Kidney epithelial cell (primary cell): ENCODE measurements around the gene MRPL12. TPM values are rescaled to one million over a fixed set of nuclear protein-coding genes. Genes with fewer than 3 reads are reported as not detected.

ENCODE experiments used
- DNase-seq: peaks from one replicate; pipeline ENCODE4 v3.0.0-alpha.2; 2010; ENCODE audit warnings: low read depth
- H3K27me3 ChIP-seq: 2 replicates; pipeline ENCODE4 v1.6.0; 2011; ENCODE audit warnings: low read length; ENCODE audit not compliant: control insufficient read depth, insufficient read depth
- H3K36me3 ChIP-seq: 2 replicates; pipeline ENCODE4 v1.5.1; 2011; ENCODE audit warnings: low read length; ENCODE audit not compliant: control insufficient read depth, insufficient read depth
- H3K4me3 ChIP-seq: 2 replicates; pipeline ENCODE4 v1.5.1; 2011; ENCODE audit warnings: low read depth, mild to moderate bottlenecking, control low read depth, low read length
- total RNA-seq: library from RNA; depleted of rRNA; stranded (reverse); fragments of >200 nt; gene quantifications from 2 replicates; pipeline ENCODE4 v1.2.3, GENCODE V29; 2015
- TF ChIP-seq, protein P1 (sequence below): IDR thresholded peaks from 2 replicates; pipeline ENCODE4 v1.5.1; 2011; ENCODE audit warnings: mild to moderate bottlenecking, moderate library complexity, low read length, control low read depth, inconsistent platforms; ENCODE audit not compliant: insufficient read depth, poor library complexity, severe bottlenecking

MRPL12 gene
- total RNA-seq, 1 donor from 2014 or later = 70.5 TPM

DNA sequence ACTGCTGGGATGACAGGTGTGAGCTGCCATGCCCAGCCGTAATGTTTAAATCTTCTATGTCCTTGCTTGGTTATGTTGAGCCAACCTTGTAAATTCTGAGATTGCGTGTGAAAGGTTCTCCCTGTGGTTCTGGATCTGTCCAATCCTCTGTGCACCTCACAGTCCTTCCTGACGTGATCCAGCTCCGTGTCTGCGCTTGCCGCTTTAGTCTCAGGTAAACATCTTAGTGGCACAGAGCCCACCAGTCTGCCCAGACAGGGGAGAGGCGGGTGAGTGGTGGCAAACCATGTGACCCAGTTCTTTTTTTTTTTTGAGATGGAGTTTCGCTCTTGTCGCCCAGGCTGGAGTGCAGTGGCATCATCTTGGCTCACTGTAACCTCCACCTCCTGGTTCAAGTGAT, 22.8 kb downstream of the MRPL12 start:
- no peaks in the 10 kb centered on the region for H3K36me3 ChIP-seq
- H3K4me3 ChIP-seq = no peak overlapping the region
- TF ChIP-seq, protein P1, sequence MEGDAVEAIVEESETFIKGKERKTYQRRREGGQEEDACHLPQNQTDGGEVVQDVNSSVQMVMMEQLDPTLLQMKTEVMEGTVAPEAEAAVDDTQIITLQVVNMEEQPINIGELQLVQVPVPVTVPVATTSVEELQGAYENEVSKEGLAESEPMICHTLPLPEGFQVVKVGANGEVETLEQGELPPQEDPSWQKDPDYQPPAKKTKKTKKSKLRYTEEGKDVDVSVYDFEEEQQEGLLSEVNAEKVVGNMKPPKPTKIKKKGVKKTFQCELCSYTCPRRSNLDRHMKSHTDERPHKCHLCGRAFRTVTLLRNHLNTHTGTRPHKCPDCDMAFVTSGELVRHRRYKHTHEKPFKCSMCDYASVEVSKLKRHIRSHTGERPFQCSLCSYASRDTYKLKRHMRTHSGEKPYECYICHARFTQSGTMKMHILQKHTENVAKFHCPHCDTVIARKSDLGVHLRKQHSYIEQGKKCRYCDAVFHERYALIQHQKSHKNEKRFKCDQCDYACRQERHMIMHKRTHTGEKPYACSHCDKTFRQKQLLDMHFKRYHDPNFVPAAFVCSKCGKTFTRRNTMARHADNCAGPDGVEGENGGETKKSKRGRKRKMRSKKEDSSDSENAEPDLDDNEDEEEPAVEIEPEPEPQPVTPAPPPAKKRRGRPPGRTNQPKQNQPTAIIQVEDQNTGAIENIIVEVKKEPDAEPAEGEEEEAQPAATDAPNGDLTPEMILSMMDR = no peak
- DNase-seq = no peak
- peaks cover 8% of the 10 kb centered on the region for H3K27me3 ChIP-seq

DNA sequence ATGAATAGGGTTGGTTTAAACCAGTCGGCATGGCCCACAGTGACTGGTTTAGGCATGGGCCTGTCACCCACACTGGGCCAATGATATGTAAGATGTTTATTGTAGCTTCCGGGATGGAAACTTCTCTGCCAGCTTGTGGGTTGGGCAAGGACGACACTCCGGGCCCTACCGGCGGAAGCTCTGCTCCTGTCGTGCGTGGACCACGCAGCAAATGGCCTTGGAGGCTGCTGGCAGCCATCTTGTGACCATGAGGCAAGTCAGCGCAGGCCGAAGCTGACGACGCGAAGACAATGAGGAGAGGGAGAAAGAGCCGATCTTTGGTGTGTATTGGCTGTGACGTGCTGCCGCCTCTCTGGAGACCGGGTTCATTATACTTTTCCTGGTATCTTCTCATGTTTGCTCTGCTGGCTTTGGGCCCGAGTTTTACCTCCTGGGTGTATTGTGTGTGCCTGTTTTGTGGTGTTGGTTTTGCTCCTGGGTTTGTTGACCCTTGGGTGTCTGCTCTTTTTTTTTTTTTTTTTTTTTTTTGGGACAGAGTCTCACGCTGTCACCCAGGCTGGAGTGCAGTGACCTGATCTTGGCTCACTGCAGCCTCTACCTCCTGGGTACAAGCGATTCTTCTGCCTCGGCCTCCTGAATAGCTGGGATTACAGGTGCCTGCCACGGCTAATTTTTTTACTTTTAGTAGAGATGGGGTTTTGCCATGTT, 24.3 kb downstream of the MRPL12 start:
- TF ChIP-seq, protein P1 = no peak
- H3K36me3 ChIP-seq = no peaks in the 10 kb centered on the region
- H3K27me3 ChIP-seq = peaks cover 14% of the 10 kb centered on the region
- no peak overlapping the region for H3K4me3 ChIP-seq
- DNase-seq = no peak

DNA sequence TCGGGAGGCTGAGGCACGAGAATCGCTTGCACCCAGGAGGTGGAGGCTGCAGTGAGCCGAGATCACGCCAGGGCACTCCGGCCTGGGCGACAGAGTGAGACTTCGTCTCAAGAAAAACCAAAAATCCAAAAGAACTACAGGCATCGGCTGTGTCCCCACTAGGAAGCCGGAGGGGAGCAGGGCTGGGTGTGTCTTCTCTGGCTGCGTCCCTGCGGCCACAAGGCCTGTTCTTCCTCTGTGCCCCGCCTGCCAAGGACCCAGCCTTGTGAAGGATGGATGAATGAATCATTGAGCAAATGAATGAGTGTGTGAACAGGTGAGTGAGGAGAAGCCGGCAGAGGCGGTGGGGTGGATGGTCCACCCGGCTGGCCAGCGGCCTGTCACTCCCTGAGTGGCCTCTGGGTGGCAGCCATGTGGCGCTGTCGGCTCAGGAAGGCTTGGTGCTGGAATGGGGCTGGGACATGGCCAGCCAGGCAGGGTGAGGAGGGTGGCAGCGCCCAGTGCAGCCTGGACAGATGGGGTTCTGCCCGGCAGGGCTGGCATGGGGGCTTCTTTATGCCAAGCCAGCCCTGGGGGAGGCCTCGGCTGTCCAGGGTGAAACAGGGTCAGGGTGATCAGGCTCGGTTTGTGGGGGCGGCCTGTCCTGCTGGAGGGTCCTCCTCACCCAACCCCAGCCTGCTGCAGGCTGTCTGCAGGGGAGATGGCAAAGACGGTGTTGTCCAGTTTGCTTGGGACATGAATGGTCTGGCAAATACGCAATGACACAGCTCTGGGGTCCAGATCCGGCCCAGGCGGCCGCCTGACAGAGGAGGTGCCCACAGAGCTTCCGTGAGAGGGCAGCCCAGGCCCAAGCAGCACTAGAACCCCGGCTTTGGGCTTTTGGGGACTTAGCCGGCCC, 30.6 kb downstream of the MRPL12 start:
- DNase-seq = no peak
- TF ChIP-seq, protein P1 = peak; percentile 92
- Histone ChIP-seq H3K27me3 (peaks cover 30% of the 10 kb centered on the region), H3K4me3 (no peak overlapping the region), H3K36me3 (no peaks in the 10 kb centered on the region)

DNA sequence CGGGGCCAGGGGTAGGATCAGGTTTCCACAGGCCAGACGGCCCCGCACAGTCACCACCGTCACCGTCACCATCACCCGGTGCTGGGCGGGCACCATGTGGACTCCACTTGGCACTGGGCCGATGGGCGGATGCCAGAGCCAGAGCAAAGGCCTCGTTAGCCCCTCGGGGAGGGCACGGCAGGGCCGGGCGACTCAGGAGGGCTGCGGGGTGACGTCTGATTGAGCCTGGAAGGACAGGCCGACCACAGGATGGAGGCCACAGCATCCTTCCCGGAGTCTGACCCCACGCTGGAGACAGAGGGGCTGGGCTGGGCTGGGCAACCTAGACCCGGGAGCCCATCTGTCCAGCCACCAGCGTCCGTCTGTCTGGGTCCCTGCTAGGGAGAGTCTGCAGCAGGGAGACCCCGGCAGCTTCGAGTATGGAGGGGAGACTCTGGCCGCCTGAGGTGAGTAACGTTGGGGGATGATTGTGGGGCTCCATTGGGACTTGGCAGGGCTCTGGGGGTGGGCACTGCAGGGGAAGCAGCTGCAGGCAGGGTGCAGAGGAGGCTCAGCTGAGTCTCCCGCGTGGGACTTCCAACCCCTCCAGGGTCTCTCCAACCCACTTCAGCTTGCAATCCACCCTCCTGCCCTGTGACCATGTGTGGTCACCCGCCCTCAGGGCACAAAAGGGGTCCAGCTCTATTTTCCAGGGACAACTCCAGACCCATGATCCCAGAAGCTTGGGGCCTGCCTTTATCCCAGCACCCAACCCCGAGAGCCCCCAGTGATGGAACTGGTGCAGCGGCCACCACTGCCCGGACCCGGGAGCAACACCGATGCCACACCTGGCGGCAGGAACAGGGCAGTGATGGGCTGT, 31.5 kb downstream of the MRPL12 start:
- TF ChIP-seq, protein P1 = no peak
- Histone ChIP-seq H3K27me3 (peaks cover 30% of the 10 kb centered on the region), H3K4me3 (no peak overlapping the region), H3K36me3 (no peaks in the 10 kb centered on the region)
- DNase-seq = no peak

DNA sequence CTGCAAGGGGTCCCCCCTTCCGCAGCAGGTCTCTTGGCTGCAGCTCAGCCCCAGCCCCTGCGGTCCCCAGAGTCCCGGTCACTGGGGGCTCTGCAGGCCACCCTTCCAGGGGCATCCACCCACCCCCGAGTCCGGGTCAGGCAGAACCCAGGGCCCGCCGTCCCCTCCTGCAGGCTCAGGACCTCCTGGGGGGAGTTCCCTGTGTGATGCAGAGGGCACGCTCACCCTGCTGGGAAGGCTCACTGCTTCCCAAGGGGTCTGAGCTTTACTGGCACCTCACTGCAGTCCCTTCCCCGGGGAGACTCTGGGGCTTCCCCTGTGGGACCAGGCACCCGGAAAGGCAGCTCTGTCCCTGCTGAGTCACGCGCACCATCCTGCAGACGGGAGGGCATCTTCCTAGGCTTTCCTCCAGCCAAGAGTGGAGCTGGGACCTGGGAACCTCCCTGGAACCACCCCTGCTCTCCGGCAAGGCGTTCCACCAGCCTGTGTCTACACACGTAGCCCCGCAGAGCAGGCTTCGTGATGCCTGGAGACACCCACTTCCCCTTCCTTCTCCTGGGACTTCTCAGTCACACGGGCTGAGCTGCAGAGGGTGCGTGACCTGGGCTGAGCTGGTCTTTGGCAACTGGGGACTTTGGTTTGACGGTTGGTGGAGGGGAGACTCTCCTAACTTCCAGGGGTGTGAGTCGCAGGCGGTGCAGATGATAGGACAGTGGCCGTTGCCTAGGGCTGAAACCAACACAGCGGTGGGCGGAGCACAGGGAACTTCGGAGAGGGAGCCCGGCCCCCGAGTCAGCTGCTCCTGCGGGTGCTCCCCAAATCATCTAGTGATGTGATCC, 32.3 kb downstream of the MRPL12 start:
- no peaks in the 10 kb centered on the region for H3K36me3 ChIP-seq
- peaks cover 26% of the 10 kb centered on the region for H3K27me3 ChIP-seq
- TF ChIP-seq, protein P1 = no peak
- H3K4me3 ChIP-seq = no peak overlapping the region
- no peak for DNase-seq
